GM19238 (cell line): ENCODE data around the gene PPFIA1.

Source experiments
- DNase-seq: peaks from one replicate; pipeline ENCODE4 v3.0.0; 2011; ENCODE audit warnings: low spot score; ENCODE audit not compliant: insufficient read length

The PPFIA1 gene

GRCh38 chr11:70353900-70354568 lies 83.5 kb downstream of the PPFIA1 start:
- DNase-seq: no peak

DNA sequence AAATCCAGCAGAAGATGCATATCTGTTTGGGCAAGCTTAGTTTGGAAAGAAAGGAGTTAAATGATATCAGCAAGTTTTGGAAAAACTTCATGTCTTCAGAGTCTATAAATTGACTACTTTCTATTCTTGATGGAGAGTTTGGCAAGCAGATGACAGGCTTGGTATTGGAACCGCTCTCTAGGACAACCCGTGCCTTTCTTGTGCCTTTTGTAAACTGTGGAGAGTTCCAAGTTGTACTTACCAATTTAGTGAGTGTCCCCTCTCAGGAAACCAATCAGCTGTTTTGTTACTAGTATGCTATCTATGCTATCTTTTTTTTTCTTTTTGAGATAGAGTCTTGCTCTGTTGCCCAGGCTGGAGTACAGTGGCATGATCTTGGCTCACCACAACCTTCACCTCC lies 84.1 kb downstream of the PPFIA1 start:
- no peak for DNase-seq

GRCh38 chr11:70358753-70359152 lies 88.3 kb downstream of the PPFIA1 start:
- DNase-seq: no peak

DNA sequence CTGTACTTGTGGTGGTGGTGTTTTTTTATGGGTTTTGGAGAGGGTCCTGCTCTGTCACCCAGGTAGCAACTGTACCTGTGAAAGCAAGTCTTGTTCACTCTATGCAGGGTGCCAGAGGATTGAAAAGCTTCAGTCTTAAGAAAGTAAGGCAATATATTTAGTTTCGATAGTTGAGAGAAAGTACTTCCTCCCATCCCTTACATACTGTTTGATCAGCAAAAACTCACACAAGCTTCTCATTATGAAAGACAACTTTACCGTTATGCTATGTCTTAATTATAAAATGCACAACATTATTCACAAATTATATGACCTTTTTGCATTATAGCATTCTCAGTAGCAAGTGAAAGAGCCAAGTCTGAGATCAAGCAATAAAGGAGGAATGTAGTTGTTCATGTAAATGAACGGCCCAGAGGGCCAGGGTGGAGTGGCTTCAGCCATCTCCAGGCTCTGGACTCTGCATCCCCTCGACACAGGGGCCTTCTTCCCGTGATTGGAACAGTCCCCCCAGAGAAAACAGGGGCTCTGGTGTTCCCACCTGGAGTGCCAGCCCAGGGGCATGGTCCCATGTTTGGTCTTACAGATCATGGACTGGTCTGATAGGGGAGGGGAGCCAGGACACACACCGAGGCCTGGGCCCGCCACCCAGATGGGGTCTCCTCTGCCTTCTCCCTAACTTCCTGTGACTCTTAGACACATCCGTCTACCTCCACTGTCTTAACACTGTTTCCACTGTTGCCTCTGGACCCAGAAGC lies 89.1 kb downstream of the PPFIA1 start:
- DNase-seq: no peak

DNA sequence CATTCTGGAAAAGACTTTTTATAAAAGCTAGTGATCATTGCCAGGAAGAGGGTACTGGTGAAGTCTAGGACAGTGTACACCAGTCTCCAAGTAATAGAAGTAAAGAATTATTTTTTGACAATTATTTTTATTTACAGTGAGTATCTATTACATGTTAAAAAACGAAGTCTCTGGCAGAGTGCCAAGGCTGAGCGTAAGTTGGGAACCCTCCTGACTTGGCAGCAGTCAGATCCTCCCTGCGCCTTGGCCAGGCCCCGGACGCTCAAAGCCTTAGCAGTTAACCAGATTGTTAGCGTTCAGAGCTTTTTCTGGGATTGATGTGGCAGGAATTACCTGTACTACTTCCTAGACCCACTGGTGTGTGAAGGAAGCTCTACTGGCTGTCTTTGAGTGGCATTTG lies 89.7 kb downstream of the PPFIA1 start:
- DNase-seq: no peak

DNA sequence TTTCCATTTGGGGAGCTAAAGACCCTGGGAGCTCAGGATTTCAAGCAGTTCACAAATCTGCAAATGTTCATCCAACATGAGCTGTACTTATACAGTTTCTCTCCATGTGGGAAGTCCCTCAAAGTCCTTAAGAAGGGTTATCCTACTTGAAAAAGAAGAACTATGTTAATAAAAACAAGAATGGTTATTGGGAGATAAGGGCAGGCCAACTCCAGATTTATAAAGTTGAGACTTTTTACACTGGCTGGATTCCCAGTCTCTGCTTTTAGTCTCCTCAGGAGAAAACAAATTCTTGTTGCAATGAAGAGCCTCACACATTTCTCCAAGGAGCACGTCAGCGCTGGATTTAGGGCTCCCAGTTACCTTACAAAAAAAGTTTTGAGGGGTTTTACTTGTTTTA lies 93.7 kb downstream of the PPFIA1 start:
- DNase-seq: no peak

GRCh38 chr11:70364745-70365543 lies 94.5 kb downstream of the PPFIA1 start:
- no peak for DNase-seq

DNA sequence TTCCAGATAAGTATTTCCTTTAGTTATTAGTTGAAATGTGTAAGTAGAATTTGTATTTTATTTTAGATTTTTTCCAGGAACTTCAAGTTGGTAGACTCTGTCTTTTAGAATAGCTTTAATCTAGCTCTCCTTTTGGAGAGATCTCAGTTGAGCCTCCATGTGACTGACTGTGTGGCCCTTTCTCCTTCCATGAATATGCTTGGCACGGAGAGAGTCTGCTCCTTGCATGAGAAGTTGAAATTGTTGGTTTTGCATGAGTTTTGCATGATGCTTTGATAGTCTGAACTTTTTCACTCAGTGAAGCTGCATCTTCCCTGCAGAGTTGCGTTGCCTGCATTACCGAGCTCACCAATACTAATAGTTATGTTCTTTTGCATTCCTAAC lies 95.0 kb downstream of the PPFIA1 start:
- DNase-seq: no peak

DNA sequence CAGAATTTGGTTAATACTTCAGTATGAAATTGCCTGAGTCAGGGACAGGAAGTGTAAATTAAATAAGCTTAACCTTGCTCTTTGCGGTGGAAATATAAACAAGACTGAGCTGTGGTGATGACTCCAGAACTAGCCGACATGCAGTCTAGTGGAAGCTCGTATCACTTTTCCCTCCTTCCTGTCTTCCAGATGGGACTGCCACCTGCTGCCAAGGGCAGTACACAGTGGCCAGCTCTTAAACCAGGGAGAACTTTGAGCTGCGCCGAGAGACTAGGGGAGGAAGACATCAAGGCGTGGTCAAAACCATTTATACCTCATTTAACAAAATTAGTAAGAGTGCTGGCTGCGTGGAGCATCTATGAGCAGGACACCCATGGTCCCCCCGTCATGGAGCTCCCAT lies 96.6 kb downstream of the PPFIA1 start:
- no peak for DNase-seq

- no peak for DNase-seq
Observed at GRCh38 chr11:70368961-70369360, 98.5 kb downstream of the PPFIA1 start.

DNA sequence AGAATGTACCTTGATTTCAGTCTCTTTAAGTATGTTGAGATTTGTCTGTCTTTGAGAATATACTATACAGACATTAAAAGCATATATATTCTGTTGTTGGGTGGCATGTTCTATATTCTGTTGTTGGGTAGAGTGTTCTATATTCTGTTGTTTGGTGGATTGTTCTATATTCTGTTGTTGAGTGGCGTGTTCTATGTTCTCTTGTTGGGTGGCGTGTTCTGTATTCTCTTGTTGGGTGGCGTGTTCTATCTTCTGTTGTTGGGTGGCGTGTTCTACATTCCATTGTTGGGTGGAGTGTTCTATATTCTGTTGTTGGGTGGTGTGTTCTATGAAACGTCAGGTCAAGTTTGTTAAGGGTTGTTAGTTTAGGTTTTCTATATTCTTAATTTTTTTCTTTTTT lies 100.8 kb downstream of the PPFIA1 start:
- DNase-seq: no peak

- no peak for DNase-seq
Observed at GRCh38 chr11:70372076-70372475, 101.6 kb downstream of the PPFIA1 start.

DNA sequence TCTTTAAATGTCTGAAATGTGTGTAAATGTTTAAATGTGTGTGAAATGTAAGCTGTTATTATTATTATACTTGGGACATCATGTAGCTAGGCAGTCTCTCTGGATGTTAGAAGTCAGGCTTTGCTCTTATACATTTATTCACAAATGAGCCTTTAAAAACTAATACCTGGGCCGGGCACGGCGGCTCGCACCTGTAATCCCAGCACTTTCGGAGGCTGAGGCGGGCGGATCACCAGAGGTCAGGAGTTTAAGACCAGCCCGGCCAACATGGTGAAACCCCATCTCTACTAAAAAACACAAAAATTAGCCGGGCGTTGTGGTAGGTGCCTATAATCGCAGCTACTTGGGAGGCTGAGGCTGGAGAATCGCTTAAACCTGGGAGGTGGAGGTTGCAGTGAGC lies 106.1 kb downstream of the PPFIA1 start:
- no peak for DNase-seq

GRCh38 chr11:70377645-70378044 lies 107.2 kb downstream of the PPFIA1 start:
- no peak for DNase-seq

DNA sequence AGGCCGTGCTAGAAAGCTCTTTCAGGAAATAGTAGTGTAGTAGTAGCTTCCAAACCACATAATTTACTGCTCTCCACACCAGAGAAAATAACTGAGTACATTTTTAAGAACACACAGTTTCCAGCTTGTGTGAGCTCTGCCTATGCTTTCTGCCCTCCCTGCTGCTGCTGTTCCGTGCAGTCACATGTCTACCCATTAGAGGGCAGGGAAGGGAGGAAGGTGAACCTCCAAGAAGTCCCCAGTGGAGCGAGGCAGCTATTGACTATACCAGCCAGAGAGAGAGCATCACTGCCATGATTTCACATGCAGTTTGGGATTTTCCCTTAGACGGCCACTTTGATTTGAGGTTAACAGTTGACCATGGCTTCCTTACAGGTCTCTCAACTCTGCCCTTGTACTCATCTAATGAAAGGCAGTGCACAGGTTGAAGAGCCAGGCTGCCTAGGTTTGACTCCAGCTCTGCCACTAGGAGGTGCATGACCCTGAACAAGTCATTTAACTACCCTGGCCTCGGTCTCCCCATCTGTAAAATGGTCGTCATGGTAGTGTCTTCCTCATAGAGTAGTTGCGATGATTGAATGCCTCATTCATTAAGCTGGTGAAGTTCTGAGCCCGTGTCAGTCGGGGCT lies 108.1 kb downstream of the PPFIA1 start:
- no peak for DNase-seq

DNA sequence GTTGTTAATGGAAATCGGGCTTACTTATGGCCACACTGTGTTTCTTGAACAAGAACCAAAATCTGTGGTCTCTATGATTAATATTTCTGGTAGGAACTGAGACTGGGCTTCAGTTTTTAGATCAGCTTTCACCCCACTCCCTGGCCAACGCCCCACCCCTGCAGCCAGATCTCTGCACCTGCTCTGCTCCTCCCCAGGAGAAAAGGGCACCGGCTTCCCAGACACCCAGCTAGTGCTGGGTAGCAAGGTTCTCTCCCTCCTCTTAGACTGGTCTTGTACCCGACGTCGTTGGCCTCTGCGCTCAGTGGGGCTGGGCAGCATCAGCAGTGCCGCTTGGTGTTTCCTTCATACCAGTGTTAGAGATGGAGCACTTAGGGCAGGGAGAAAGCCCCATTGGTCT lies 110.9 kb downstream of the PPFIA1 start:
- no peak for DNase-seq

DNA sequence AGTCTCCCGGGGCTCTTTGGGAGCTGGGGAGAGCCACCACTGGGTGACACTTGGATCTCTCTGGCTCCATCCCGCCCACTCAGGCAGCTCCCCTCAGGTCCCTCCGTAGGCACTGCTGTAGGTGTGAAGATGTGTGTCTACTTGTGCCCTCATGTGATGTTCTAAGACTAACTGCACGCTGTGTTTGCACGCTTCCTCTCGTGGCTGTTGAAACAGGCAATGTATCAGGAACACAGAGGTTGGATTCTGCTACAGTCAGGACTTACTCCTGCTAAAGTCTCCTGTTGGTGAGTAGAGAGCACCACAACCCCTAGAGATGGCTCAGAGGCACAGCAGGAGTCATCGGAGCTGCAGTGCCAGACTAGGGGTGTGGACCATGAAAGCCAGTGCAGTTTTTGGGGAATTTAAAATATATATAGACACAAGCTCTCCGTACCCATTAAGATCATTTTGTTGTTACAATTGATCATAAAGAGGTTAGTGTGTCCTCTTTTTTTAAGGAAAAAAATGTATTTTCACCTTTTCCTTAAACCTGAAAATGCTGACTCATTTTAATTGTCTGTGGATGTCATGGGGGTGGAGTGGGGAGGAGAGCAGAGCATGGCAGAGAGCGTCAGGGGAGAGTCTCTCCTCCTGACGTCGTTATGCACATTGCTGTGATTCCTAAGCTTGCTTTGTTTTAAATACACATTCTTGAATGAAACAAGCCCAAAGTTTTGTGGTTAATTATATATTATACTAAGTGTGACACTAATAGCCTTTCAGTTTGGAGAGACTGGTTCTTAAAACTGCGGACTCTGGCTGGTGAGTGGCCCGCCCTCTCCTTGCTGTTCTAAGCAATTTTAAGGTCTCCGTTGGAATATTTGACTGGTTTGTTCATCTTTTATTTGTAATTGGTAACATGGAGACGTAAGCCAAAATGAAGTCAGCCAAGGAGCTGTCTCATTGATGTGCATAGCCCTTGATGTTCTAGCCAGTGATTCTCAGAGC lies 111.7 kb downstream of the PPFIA1 start:
- no peak for DNase-seq

GRCh38 chr11:70383664-70384565 lies 113.4 kb downstream of the PPFIA1 start:
- DNase-seq: no peak

- DNase-seq: no peak
Observed at GRCh38 chr11:70384566-70385152, 114.2 kb downstream of the PPFIA1 start.
